ENCODE measurements around the gene AMZ1. TPM values are rescaled to one million over a fixed set of nuclear protein-coding genes. Genes with fewer than 3 reads are reported as not detected.
A peak's percentile ranks its signal among the peaks of the same experiment; 100 is the strongest.

Gene AMZ1
- total RNA-seq, 1 experiment from 2014 or later: 0.74 TPM

DNA sequence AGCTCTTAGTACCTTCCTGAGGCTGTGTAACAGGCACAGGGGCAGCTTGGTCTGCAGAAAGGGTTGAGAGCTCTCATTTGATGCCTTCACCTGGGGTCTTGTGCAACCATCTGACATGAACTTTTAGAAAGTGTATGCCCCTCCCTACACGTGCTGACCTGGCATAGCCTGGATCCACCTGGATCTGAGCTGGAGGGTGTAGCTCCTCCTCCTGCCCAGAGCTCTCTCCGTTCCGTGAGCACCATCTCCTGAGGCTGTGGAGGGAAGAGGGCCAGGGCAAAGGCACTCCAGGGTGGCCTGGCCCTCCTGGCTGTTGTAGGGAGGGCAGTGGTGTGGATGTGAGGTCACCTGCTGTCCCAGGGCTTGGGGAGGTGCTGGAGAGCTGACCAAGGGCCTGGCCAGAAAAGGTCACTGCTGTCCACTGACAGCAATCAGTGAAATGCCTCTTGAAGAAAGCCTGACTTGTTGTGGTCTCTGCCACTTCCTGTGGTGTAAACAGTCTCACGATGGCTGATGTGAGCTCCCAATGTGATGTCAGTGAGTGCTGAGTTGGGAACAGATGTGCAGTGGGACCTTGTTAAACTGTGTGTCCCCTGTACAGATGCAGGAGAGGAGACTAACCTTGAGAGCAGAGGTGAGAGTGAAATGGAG is 23.0 kb downstream of the AMZ1 start:
- no peaks in the 10 kb centered on the region for H3K9me3 ChIP-seq (ENCODE audit: control insufficient read depth, low read depth, low read length)
- H2AK5ac ChIP-seq (ENCODE audit: insufficient read length, low read length): no peak overlapping the region
- no peak overlapping the region for H2BK15ac ChIP-seq (ENCODE audit: low read depth, low read length)
- H3K56ac ChIP-seq (ENCODE audit: insufficient read length, low read depth, low read length): no peak overlapping the region
- no peak overlapping the region for H2BK5ac ChIP-seq (ENCODE audit: insufficient read length, low read length)
- Mint-ChIP-seq H3K4me3 (no peak overlapping the region; a peak in 1 of 5 replicates), H3K36me3 (ENCODE audit: insufficient read depth in 1 of 3, low read depth in 3 of 3) (peaks cover 8 to 25% (median 22%) of the 10 kb centered on the region in 3 experiments), H3K27ac (peak overlapping the region in 1 of 3 experiments; percentile 62; a peak in 1 of 7 replicates), H3K9me3 (no peaks in the 10 kb centered on the region; a peak in 1 of 5 replicates), H3K4me1 (peaks cover 17 to 20% of the 10 kb centered on the region in 2 experiments), H3K27me3 (ENCODE audit: low read depth) (peaks cover 1% of the 10 kb centered on the region)
- no peak overlapping the region for H4K5ac ChIP-seq (ENCODE audit: insufficient read length, low read depth, low read length)
- H3T11ph ChIP-seq (ENCODE audit: low read length): no peak overlapping the region
- no peak overlapping the region for H2BK120ac ChIP-seq (ENCODE audit: low read depth, low read length, poor library complexity, severe bottlenecking)
- no peaks in the 10 kb centered on the region for H3K79me2 ChIP-seq (ENCODE audit: insufficient read depth, low read length)
- H3K23ac ChIP-seq (ENCODE audit: insufficient read length, low read depth, low read length): no peak overlapping the region
- no peaks in the 10 kb centered on the region for H3K79me1 ChIP-seq (ENCODE audit: insufficient read depth, low read depth, low read length, poor library complexity, severe bottlenecking)
- no peak overlapping the region for H3K4ac ChIP-seq (ENCODE audit: low read depth, low read length)
- H3K9ac ChIP-seq (ENCODE audit: extremely low read depth, insufficient read length, low read length): no peak overlapping the region
- H3K4me1 ChIP-seq (ENCODE audit: insufficient read depth, low read length): no peaks in the 10 kb centered on the region
- no peak overlapping the region for H3K4me2 ChIP-seq (ENCODE audit: insufficient read depth, insufficient read length, low read length)
- H2AFZ ChIP-seq (ENCODE audit: low read length): no peak overlapping the region
- H4K8ac ChIP-seq (replicated peaks; ENCODE audit: insufficient read length, low read depth, low read length): no peak overlapping the region
- no peak overlapping the region for H3K14ac ChIP-seq (ENCODE audit: insufficient read depth, low read length)
- no peak overlapping the region for H3K27ac ChIP-seq (ENCODE audit: insufficient read length, low read depth, low read length)
- H2BK12ac ChIP-seq (ENCODE audit: insufficient read length, low read depth, low read length): no peak overlapping the region
- no peak overlapping the region for H4K91ac ChIP-seq (ENCODE audit: insufficient read length, low read depth, low read length)
- TF ChIP-seq, protein P1, sequence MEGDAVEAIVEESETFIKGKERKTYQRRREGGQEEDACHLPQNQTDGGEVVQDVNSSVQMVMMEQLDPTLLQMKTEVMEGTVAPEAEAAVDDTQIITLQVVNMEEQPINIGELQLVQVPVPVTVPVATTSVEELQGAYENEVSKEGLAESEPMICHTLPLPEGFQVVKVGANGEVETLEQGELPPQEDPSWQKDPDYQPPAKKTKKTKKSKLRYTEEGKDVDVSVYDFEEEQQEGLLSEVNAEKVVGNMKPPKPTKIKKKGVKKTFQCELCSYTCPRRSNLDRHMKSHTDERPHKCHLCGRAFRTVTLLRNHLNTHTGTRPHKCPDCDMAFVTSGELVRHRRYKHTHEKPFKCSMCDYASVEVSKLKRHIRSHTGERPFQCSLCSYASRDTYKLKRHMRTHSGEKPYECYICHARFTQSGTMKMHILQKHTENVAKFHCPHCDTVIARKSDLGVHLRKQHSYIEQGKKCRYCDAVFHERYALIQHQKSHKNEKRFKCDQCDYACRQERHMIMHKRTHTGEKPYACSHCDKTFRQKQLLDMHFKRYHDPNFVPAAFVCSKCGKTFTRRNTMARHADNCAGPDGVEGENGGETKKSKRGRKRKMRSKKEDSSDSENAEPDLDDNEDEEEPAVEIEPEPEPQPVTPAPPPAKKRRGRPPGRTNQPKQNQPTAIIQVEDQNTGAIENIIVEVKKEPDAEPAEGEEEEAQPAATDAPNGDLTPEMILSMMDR (conservative IDR thresholded peaks at IDR 0.05): no peak
- no peaks in the 10 kb centered on the region for H4K20me1 ChIP-seq (ENCODE audit: control insufficient read depth, insufficient read depth, insufficient read length)
- no peak for DNase-seq
- H3K27me3 ChIP-seq (ENCODE audit: insufficient read depth, low read length): no peaks in the 10 kb centered on the region
- H3K18ac ChIP-seq (ENCODE audit: insufficient read length, low read depth, low read length): no peak overlapping the region
- no CpG with 5 or more reads among the region's 4 CpGs for WGBS (ENCODE audit: extremely low coverage, insufficient read length, low lambda C conversion rate)
- no peak overlapping the region for H2BK20ac ChIP-seq (ENCODE audit: low read depth, low read length, poor library complexity, severe bottlenecking)
- H3K23me2 ChIP-seq (ENCODE audit: insufficient read length, low read depth, low read length, poor library complexity, severe bottlenecking): no peaks in the 10 kb centered on the region

Measured in H9 (cell line).